C4-2B (cell line): ENCODE results near the gene CNTN4.
"Not testable (repeated sequence)": the region's sequence is repeated elsewhere in the genome, so short reads cannot be mapped to it uniquely, and the experiment has no call there.

Experiments used
- H3K27ac ChIP-seq: fragments of 450-650 bp; 2 replicates; pipeline ENCODE4 v1.5.1; 2017
- ZFX ChIP-seq: fragments of 450-650 bp; IDR thresholded peaks from 2 replicates; pipeline ENCODE4 v1.6.1; 2017
- TF ChIP-seq, protein P1 (sequence below): fragments of 450-650 bp; conservative IDR thresholded peaks from 2 replicates; pipeline ENCODE4 v1.5.1; 2017; ENCODE audit warnings: mild to moderate bottlenecking

CNTN4 gene

DNA sequence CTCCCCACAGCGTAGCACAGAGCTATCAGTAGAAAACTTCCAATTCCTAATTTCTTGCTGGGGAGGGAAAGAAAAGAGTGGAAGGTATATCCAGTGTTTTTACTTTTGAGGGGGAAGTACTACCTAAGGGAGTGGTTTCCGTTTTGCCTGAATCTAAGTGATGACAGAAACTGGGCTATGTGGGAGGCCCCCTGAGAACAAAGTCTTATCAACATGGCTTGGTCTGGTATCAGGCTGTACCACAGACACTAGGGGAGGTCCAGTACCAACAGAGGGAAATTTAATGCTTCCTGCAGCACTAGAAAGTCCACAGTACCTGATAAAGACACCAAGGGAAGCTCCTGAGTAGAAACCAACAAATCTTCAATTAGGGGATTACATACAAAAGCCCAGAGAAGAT lies 812.3 kb downstream of the CNTN4 start:
- H3K27ac ChIP-seq: no peak overlapping the region
- TF ChIP-seq, protein P1, sequence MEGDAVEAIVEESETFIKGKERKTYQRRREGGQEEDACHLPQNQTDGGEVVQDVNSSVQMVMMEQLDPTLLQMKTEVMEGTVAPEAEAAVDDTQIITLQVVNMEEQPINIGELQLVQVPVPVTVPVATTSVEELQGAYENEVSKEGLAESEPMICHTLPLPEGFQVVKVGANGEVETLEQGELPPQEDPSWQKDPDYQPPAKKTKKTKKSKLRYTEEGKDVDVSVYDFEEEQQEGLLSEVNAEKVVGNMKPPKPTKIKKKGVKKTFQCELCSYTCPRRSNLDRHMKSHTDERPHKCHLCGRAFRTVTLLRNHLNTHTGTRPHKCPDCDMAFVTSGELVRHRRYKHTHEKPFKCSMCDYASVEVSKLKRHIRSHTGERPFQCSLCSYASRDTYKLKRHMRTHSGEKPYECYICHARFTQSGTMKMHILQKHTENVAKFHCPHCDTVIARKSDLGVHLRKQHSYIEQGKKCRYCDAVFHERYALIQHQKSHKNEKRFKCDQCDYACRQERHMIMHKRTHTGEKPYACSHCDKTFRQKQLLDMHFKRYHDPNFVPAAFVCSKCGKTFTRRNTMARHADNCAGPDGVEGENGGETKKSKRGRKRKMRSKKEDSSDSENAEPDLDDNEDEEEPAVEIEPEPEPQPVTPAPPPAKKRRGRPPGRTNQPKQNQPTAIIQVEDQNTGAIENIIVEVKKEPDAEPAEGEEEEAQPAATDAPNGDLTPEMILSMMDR: no peak
- TF ChIP-seq ZFX: no peak

DNA sequence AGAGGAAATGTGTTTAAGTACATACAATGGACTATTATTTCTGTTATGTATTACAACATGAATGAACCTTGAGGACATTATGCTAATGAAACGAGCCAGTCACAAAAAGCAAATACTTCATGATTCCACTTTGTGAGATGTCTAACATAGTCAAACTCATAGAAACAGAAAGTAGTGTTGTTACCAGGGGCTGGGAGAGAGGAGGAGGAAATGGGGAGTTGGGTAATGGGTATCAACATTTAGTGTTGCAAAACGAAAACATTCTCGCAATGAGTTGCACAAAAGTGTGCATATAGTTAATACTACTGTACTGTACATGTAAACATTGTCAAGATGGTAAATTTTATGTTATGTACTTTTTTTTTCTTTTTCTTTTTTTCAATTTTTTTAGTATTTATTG lies 817.2 kb downstream of the CNTN4 start:
- TF ChIP-seq ZFX: no peak
- TF ChIP-seq, protein P1: no peak
- H3K27ac ChIP-seq: no peak overlapping the region

- not testable (repeated sequence) for H3K27ac ChIP-seq
Observed at GRCh38 chr3:2916640-2917039, 818.0 kb downstream of the CNTN4 start.

DNA sequence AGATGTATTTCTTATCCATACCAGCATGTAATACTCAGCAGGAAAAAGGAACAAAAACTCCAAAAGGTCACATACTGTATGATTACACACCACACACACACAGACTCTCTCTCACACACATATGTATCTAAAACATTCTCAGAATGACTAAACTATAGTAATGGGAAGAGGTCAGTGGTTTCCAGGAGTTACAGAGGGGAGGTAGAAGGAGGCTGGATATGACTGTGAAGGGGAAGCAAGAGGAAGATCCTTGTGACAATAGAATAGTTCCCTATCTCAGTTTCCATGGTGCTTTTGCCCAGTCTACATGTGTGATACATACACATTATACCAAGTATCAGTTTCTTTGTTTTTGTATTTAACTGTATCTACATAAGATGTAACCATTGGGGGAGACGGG lies 821.4 kb downstream of the CNTN4 start:
- H3K27ac ChIP-seq: no peak overlapping the region
- TF ChIP-seq, protein P1: no peak

DNA sequence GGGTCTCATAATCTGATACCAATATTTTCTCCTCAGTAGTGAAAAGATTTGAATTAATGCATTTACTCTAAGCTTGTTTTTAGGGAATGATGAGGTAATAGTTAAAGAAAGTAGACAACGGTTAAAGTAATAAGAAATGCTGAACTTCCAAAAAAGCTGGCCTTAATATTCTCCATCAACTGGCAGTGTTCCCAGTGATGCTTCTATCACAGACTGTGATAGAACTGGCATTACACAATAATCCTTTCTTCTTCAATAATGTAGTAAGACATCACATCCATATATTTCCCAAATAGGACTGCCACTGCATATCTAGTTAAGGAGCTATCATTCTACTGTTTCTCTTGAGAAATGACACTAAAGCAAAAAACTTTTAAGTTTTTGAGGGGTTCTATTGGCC lies 822.8 kb downstream of the CNTN4 start:
- H3K27ac ChIP-seq: no peak overlapping the region
- no peak for TF ChIP-seq ZFX
- TF ChIP-seq, protein P1: no peak

GRCh38 chr3:2921903-2922302 lies 823.2 kb downstream of the CNTN4 start:
- no peak for TF ChIP-seq ZFX
- TF ChIP-seq, protein P1: peak; percentile 67
- no peak overlapping the region for H3K27ac ChIP-seq

GRCh38 chr3:2923390-2923789 lies 824.7 kb downstream of the CNTN4 start:
- TF ChIP-seq ZFX: no peak
- no peak overlapping the region for H3K27ac ChIP-seq

- TF ChIP-seq, protein P1: no peak
- no peak for TF ChIP-seq ZFX
- no peak overlapping the region for H3K27ac ChIP-seq
Observed at GRCh38 chr3:2927259-2927658, 828.6 kb downstream of the CNTN4 start.

- TF ChIP-seq ZFX: no peak
- TF ChIP-seq, protein P1: no peak
- no peak overlapping the region for H3K27ac ChIP-seq
Observed at GRCh38 chr3:2929574-2929973, 830.9 kb downstream of the CNTN4 start.
